Fibroblast of lung (primary cell): ENCODE measurements around the gene SIVA1.

Source experiments
- CTCF ChIP-seq, 2 donors: IDR thresholded peaks in 1 of 2; conservative IDR thresholded peaks in 1 of 2; 1 replicate in 1 of 2; 2 replicates in 1 of 2; pipeline ENCODE4 v1.5.1; 2011 to 2012; ENCODE audit warnings: low read length in 2 of 2, control low read depth in 1 of 2, inconsistent platforms in 1 of 2, low read depth in 1 of 2, mild to moderate bottlenecking in 1 of 2
- EZH2 ChIP-seq: IDR thresholded peaks from 2 replicates; pipeline ENCODE4 v1.5.1; 2012; ENCODE audit warnings: low read length, control low read depth, mild to moderate bottlenecking; ENCODE audit errors: missing control alignments

- TF ChIP-seq CTCF (conservative IDR thresholded peaks at IDR 0.05 in 1 of 2, IDR thresholded peaks at IDR 0.05 in 1 of 2; ENCODE audit: low read depth in 1 of 2, low read length in 2 of 2) (no peak), EZH2 (no peak)
Measured at GRCh38 chr14:104750056-104750752, 2.7 kb upstream of the SIVA1 start.
